Cardiac fibroblast (primary cell): ENCODE results near the gene TRIM7.
"Not testable (repeated sequence)": the region's sequence is repeated elsewhere in the genome, so short reads cannot be mapped to it uniquely, and the experiment has no call there.

Experiments
- DNase-seq, 2 donors: peaks; one replicate each; pipeline versions ENCODE4 v3.0.0 to v3.0.0-alpha.2; 2010; ENCODE audit warnings: low read depth in 2 of 2
- H3K4me3 ChIP-seq, 2 donors: replicated peaks in 1 of 2; 1 replicate in 1 of 2; 2 replicates in 1 of 2; pipeline ENCODE4 v1.5.1; 2011; ENCODE audit warnings: low read depth in 2 of 2, low read length in 2 of 2, mild to moderate bottlenecking in 2 of 2, moderate library complexity in 1 of 2
- TF ChIP-seq, protein P1 (sequence below): IDR thresholded peaks from one replicate; pipeline ENCODE4 v1.5.1; 2011; ENCODE audit warnings: low read depth, mild to moderate bottlenecking, low read length, inconsistent platforms

The TRIM7 gene

GRCh38 chr5:181149355-181149754 lies 55.6 kb downstream of the TRIM7 start:
- TF ChIP-seq, protein P1, sequence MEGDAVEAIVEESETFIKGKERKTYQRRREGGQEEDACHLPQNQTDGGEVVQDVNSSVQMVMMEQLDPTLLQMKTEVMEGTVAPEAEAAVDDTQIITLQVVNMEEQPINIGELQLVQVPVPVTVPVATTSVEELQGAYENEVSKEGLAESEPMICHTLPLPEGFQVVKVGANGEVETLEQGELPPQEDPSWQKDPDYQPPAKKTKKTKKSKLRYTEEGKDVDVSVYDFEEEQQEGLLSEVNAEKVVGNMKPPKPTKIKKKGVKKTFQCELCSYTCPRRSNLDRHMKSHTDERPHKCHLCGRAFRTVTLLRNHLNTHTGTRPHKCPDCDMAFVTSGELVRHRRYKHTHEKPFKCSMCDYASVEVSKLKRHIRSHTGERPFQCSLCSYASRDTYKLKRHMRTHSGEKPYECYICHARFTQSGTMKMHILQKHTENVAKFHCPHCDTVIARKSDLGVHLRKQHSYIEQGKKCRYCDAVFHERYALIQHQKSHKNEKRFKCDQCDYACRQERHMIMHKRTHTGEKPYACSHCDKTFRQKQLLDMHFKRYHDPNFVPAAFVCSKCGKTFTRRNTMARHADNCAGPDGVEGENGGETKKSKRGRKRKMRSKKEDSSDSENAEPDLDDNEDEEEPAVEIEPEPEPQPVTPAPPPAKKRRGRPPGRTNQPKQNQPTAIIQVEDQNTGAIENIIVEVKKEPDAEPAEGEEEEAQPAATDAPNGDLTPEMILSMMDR: no peak
- DNase-seq: no peak
- no peak overlapping the region for H3K4me3 ChIP-seq

- not testable (repeated sequence) for H3K4me3 ChIP-seq, DNase-seq
These were observed 57.9 kb downstream of the TRIM7 start, which contains the start of gene OR2V2 for GRCh38 chr5:181146927-181147636. TSS of gene OR2V2 (plus strand) at chr5:181147586. CDS start at chr5:181154943, 7,357 bp downstream.

DNA sequence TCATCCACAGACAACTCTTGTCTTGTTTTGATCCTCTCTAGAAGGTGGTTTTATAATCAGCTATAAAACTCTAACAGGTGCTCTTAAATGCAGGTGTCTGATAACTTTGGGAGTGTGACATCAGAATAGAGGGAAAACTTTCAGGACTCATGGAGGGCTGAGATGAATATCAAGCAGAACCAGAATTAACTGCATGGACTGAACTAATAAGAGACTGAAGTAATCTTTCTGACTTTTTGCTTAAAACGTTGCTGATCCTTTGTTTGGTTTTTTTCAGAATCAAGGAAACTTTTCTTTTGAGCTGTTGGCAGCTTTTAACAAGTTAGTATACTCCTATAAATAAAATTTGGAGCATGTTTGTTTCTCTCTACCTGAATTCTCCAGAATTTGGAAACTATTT lies 59.9 kb downstream of the TRIM7 start:
- no peak overlapping the region for H3K4me3 ChIP-seq
- DNase-seq: no peak
- TF ChIP-seq, protein P1: no peak
